Anterior cingulate cortex (tissue), 58 donors: ENCODE results near the gene DIABLO.
"Not testable (repeated sequence)": the region's sequence is repeated elsewhere in the genome, so short reads cannot be mapped to it uniquely, and the experiment has no call there.

Experiments
- DNase-seq, 58 donors: peaks; one replicate each; lab custom pipeline; 2025; lab: John Stamatoyannopoulos, UW

DIABLO gene

DNA sequence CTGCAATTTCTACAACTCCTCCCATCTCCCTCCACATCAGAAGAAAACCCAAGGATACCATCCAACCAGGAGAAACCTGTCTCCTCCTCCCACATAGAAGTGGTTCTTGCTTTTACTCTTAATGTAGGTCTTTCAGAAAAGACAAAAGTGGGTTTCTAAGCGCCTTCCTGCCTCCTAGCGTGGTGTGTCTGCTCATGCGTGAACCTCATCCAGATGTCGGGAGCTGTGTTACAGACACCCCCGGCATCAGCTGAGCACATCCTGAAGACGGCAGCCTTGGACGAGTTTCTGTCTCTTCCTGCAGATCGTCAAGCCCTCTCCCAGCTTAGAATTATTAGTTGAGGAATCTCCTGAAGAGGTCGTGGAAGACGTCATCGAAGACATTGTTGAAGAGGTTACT, 33.4 kb downstream of the DIABLO start:
- DNase-seq: no peak

DNA sequence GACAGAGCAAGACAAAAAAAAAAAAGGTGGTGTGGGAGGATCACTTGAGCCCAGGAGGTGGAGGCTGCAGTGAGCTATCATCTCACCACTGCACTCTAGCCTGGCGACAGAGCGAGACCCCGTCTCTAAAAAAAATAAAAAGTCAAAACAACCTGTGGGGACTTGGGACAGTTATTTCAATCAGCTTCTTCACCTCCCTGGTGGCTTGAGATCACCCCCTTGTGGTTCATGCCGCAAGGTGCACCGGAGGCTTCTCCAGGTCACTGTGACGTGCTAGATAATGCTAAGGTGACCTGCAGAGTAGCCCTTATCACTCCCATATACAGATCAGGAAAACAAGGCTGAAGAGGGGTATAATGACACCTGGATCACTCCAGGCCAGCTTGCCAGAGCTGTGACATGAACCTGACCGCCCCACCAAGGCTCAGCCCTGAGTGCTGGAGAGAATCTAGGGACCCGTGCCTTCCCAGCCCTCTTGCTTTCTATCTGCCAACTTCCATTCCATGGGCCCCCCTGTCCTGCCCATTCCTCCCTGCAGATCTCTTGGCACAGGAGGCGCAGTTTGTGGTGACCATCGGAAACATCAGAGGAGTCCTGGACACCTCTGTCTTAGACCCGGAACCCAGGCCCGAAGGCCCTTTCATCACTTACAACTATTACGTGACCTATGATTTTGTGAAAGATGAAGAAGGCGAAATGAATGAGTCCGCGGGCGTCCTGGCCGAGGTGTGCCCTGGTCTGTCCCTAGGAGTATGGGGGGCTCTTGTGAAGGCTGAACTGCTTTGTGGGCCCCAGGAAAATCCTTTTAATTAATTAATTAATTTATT, 34.8 kb downstream of the DIABLO start:
- peak in 12 of 58 donors; percentile 2 to 39 (median 18) for DNase-seq

DNA sequence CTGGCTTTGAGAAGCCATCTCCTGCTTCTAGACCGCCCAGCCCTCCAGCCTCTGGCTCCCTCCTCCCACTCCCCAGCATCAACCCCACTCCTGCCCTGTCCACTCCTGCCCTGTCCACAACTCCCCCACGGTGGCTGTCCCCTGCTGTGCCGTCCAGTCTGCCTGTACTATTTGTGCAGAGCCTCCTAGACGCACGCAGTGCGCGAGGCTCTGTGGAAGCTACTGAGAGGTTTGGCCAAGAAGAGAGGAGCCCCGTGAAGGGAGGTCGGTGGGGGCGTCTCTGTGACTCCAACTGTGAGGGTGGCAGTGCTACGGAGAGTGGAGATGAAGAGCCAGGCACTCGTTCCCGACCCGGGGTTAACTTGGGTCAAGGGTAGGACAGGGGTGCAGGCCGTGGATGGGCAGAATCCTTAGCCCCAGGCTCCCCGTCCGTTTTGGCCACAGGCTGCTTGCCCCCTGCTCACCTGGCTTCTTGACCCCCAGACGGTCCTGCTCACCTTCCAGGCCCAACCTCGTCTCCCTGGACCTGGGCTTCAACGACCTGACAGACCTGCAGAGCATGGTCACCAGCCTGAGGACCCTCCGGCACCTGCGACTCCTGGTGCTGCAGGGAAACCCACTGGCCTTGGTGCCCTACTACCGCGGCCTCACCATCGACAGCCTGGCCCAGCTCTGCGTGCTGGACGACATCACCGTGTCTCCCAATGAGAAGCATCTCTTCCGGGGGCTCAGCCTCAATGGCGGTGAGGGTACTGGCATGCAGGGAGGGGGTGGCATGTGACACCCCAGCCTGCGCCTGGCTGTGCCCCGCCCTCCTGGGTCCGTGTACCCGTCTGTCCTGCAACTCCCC, 36.0 kb downstream of the DIABLO start:
- DNase-seq: no peak

DNA sequence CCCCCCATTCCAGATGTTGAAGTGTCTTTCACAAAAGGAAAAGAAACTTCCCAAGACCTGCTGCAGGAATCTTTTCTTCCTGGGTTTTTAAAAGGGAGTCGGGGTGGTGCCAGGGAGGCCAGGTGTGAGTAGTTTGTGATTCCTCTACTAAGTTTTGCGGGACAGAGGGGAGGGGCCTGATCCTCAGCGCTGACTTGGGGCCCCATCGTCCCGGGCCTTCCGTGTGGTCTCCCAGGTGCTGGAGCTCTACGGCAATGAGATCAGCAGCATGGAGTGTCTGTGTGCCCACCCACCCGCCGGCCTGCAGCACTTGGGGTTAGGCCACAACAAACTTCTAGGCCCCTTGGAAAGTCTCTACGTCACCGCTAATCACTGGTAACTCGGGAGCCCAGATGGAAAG, 38.4 kb downstream of the DIABLO start:
- DNase-seq: no peak

DNA sequence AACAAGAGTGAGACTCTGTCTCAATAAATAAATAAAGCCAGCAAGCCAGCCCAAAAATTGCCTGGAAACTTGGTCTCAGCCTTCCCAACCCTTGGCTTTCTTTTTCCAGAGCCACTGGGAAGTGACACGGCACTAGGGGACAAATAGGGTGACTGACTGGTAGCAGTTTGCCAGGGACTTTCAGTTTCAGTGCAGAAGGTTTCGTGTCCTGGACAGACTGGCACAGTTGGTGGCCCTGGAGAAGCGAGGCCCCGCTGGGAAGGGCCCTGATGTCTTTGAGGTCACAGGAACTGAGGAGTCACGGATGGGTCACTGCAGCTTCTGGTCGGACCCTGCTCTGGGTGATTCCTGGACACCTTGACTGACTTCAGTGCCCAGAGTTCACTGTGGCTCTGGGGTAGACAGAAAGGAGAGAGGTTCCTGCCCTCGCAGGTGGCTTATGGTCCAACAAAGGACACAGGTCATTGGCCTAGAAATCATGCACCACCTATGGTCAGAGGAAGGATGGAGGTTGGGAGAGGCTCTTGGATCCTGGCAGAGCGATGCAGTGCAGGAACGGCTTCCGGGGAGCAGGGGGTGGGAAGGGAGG, 40.3 kb downstream of the DIABLO start:
- DNase-seq: no peak

DNA sequence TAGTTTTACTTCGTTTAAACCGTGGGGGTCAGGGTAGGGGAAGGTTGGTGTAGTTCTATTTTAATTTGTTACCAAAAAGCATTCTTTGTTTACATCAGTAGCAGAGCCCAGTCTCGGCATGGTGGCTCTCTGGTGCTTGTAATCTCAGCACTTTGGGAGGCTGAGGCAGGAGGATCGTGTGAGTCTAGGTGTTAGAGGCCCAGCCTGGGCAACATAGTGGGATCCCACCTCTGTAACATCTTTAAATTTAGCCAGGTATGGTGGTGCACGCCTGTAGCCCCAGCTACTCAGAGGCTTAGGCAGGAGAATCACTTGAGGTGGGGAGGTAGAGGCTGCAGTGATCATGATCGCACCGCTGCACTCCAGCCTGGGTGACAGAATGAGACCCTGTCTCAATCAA, 40.8 kb downstream of the DIABLO start:
- no peak for DNase-seq

DNA sequence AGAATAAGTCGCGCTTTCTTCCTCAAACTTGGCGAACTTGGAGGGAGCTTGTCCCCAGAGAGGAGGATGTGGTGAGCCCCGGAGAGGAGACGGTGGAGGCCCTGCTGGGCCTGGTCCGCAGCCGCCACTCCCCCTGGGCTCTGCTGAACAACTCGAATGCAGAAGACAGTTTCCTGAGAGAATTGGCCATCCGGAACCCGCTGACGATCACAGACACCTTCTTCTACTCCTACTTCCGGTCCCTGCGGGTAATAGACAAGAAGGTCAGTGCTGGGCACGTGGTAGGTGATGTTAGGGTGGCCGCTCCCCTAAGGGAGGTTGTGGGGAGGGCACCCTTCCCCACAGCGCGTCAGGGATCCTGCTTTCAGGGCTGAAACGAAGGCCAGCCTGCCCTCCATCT, 41.3 kb downstream of the DIABLO start:
- DNase-seq: no peak

DNA sequence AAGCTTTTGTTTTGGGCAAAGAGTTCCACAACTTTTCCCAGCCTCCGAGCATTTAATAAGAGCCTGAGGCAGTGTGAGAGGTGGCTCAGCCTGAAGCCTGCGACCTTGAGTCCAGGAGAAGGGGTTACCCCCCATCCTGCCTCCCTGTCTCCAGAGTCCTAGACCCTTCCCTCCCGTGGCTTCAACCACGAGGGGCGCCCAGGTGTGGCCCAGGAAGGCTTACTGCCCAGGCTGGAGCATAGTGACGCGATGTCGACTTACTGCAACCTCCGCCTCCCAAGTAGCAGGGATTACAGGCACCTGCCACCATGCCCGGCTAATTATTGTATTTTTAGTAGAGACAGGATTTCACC, 42.3 kb downstream of the DIABLO start:
- no peak for DNase-seq

DNA sequence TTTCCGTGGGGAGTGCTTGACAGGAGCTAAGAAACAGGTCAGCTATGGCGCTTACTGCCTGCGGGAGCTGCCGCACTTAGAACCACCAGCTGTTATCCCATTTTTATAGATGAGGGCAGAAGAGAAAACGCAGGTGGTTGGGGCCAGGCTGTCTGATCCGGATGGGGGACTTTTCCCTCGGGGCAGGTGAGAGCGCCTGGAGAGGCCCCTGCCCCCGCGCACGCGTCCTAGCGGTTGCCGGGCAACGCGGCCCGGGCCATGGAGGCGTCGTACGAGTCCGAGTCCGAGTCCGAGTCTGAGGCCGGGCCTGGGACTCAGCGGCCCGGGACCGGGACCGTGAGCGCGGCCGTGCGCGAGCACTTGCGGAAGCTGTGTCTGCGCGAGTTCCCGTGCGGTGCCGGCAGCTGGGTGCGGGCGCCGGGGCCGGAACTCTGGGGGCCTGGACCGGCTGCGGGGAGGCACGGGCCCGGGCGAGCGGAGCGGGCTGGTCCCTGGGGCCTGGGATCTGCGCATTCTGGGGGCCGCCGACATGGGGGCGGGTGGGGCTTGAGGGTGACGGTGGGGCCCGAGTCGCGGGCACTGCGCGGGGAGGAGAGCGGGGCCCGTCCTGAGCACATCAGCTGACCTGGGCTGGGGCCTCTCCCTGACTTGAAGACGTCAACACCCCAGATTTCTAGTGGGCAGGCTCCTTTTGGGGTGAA, 42.8 kb downstream of the DIABLO start, which contains the start of gene LRRC43:
Gene LRRC43, plus strand, starts transcription at position 237 of the 701 bp plus-strand sequence. Its CDS starts 22 bp downstream, at position 259.
- DNase-seq: peak in 14 of 58 donors; percentile 11 to 66 (median 22)

DNA sequence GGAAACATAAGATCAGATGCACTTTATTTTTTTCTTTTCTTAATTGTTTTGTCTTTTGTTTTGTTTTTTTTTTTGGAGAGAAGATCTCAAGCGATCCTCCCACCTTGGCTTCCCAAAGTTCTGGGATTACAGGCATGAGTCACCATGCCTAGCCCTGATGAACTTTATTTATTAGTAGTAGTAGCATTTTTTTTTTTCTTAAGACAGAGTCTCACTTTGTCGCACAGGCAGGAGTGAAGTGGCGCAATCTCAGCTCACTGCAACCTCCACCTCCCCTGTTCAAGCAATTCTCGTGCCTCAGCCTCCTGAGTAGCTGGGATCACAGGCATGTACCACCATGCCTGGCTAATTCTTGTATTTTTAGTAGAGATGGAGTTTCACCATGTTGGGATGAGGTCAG, 49.4 kb downstream of the DIABLO start:
- not testable (repeated sequence) for DNase-seq

DNA sequence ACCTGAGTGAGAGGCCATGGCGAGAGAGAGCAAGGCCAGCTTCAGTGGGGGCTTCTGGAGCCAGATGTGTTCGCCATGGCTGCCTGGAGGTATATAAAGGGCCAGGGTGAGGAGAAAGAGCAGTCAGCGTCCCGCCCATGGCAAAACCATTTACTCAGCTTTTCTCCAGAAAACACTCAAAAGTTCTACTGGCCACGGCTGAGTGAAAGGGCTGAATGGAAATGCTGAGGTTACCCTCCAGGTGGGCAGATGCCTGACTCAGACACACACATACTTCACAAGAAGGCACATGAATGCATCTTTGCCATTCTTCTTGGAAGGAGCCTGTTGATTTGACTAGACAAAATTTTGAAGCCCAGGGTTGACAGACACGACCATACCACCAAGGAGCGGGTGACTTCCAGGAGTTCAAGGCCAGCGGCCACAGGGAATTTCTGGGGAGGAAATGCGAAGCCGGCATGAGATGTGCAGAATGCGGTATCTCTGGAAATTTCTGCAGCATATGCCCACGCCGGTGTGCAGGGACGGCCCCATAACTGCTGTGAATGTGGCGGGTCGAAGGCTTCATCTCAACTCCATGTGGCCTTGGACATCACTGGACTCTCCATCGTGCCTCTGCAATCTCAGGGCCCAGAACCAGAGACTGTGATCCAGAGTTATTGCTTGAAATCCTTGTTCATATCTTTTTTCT, 51.6 kb downstream of the DIABLO start, which contains the start of gene IL31:
Gene IL31, minus strand, starts transcription at position 67 of the 691 bp plus-strand sequence. Its CDS starts 49 bp downstream, at position 18.
- DNase-seq: no peak

DNA sequence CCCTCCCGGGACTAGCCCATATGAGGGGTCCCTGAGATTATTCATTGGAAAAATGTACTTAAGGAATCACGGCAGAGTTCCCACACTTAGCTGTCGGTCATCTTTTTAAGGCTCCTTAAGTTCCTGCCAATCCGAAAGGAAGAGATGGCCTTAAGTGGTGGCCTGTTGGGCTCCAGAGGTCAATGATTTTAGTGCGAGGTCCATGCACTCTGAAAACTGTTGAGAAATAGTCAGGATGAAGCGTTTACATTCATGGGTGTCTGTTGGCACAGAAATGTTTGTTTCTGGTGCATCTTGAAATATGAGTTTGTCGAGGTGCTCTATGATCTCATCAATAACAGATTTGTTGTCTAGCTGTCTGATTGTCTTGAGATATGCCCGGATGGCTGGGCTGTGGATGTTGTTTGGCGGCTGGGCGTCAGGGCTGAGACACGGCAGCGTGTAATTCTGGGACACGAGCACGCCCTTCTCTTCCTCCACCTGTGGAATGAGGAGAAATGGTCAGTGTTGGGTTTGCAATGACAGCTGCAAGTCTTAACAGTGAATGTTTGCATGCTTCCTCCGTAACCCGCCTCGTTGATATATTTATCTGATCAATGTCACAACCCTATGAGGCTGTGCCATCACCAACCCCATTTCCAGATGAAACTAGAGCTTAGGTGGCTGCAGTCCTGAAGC, 53.5 kb downstream of the DIABLO start:
- no peak for DNase-seq

DNA sequence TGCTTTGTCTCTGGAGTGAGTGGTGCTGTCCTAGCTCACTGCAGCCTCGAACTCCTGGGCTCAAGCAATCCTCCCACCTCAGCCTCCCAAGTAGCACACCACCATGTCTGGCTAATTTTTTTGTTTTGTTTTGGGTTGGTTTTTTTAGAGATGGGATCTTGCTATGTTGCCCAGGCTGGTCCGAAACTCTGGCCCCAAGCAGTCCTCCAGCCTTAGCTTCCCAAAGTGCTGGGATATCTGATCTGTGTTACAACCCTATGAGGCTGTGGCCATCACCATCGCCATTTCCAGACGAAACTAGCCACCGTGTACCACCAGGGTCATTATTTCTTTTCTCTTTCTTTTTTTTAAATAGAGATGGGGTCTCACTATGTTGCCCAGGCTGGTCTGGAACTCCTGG, 54.5 kb downstream of the DIABLO start:
- no peak for DNase-seq

DNA sequence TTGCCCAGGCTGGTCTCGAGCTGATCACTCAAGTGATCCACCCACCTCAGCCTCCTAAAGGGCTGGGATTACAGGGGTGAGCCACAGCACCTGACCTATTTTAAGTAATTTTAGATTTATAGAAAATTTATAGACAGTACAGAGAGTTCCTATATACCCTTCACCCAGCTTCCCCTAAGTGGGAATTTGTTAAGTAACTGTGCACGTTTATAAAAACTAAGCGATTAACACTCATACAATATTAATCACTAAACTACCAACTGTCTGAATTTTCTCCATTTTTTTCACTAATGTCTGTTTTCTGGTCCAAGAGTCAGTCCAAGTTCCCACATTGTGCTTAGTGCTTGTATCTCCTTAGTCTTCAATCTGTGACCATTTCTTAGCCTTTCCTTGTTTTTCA, 57.4 kb downstream of the DIABLO start:
- no peak for DNase-seq

DNA sequence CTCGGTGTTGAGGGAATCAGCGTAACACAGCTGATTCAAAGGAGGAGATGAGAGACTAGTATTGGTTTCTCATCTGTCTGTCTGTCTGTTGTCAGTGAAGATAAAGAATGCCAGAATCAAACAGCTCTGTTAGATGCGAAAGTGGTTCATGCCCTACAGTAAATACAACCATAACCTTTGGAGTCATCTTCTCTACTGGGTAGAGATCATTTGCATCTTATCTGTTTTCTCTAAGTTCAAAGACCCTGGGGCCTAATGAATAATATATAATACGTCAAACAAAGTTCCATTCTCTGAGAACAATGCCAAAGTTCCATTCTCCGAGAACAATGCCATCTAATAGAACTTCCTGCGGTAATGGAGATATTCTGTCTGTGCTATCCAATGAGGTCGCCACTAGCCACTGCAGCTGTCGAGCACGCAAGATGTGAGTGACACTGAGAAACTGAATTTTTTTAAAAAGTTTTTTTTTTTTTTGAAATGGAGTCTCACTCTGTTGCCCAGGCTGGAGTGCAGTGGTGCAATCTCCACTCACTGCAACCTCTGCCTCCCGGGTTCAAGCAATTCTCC, 58.4 kb downstream of the DIABLO start:
- no peak for DNase-seq

DNA sequence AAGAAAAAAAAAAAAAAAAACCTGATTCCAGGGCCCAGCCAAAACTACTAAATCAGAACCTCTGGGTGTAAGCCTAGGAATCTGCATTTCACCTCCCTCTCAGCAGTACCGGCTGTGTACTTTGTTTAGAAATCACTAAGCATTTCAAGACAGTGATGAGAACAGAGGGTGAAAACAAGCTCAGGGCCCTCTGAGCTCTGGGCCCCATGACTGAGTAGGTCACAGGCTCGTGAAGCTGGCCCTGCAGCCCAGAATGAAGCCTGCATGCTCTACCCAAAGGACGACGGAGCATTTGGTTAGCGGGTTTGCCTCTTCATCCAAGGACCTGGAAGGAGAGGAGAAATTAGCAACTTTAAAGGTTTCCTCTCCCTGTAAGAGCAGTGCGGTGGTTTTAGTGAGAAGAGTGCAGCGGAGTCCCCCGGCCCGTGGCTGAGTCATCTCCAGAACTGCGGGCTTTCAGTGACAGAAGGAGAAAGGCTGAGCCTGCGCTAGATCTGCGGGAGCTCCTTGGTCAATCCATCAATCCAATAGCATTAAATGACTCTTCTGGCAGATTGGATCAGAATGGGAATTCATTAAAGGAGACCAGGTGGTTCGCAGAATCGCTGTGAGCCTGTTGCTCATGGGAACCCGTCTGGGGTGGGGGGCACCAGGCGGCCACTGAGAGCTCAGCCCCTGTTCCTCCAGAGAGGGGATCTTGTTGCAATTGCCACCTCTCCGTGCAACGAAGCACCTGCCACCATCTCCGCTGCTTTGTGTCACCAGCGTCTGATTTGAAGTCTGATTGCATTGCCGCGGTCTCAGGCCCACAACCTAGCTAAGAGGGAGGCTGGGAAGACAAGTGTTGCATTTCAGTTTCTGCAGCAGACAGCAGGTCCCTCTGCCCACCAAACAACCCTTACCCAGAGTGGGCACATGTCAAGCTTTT, 59.2 kb downstream of the DIABLO start:
- DNase-seq: no peak

DNA sequence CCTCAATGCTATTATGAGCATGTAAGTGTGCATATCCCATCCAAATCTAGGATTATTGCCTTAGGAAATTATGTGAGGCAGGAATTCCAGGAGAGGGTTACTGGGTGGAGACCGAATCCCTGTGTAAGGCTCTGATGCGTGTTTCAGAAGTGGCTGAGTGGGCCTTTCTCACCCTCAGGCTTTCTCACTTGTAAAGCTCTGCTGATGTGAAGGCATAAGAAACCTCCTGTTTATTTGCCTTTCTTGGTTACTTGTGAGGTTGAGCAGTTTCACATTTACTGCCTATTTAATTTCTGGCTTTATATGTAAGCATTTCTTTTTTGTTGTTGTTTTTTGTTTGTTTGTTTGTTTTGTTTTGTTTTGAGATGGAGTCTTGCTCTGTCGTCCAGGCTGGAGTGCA, 62.9 kb downstream of the DIABLO start:
- DNase-seq: no peak

DNA sequence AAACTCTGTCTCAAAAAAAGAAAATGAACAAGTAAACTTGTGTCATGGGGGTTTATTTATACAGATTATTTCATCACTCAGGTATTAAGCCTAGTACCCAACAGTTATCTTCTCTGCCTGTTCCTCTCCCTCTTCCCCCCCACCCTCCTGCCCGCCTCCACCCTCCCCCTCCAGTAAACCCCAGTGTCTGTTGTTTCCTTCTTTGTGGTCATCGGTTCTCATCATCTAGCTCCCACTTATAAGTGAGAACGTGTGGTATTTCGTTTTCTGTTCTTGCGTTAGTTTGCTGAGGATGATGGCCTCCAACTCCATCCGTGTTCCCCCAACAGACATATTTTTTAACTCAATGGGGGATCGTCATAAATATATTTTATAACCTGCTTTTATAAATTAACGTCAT, 64.2 kb downstream of the DIABLO start:
- DNase-seq: no peak
